PC-3 (cell line): ENCODE results near the gene ADAM23. TPM values are rescaled to one million over a fixed set of nuclear protein-coding genes. Genes with fewer than 3 reads are reported as not detected.
A peak's percentile ranks its signal among the peaks of the same experiment; 100 is the strongest.

Experiments
- ATAC-seq: fragments of 200-7000 bp; cut with Tn5 transposase; 2 replicates; pipeline ENCODE4 v1.9.1; 2020; ENCODE audit warnings: mild to moderate bottlenecking, moderate library complexity
- BruUV-seq: library from RNA; stranded (reverse); fragments of 400-500 nt; replicated peaks from 2 replicates; lab custom pipeline; 2021; lab: Mats Ljungman, UMichigan
- CTCF ChIA-PET: fragments of 300-600 bp; sonication (Branson Sonifier 250); formaldehyde crosslinking; loops from one replicate; lab custom pipeline; 2022; ENCODE audit warnings: antibody characterized with exemption; lab: Charles Lee
- POLR2A ChIA-PET: fragments of 300-600 bp; sonication (Branson Sonifier 250); formaldehyde crosslinking; loops from one replicate; lab custom pipeline; 2022; ENCODE audit warnings: antibody characterized with exemption; ENCODE audit not compliant: unreplicated experiment; lab: Charles Lee
- DNase-seq: peaks from one replicate; pipeline ENCODE4 v3.0.0-alpha.2; 2015
- H2AFZ ChIP-seq: fragments of 300-600 bp; sonication (generic); 2 replicates; pipeline ENCODE4 v1.6.0; 2016; ENCODE audit warnings: antibody characterized with exemption, low read length
- H3F3A ChIP-seq: fragments of 300-600 bp; sonication (generic); one replicate; pipeline ENCODE4 v1.6.0; 2017; ENCODE audit warnings: antibody characterized with exemption, low read length, control low read depth, mild to moderate bottlenecking; ENCODE audit not compliant: unreplicated experiment
- H3K27ac ChIP-seq: fragments of 300-600 bp; sonication (generic); 2 replicates; pipeline ENCODE4 v1.5.1; 2016; ENCODE audit warnings: mild to moderate bottlenecking, low read length
- H3K27me3 ChIP-seq: fragments of 300-600 bp; sonication (generic); 2 replicates; pipeline ENCODE4 v1.6.1; 2016; ENCODE audit warnings: low read length, mixed read lengths
- H3K36me3 ChIP-seq: fragments of 300-600 bp; sonication (generic); 2 replicates; pipeline ENCODE4 v1.6.1; 2016; ENCODE audit warnings: low read depth, mixed run types, low read length, mixed read lengths
- H3K4me1 ChIP-seq: fragments of 300-600 bp; sonication (generic); 2 replicates; pipeline ENCODE4 v1.5.1; 2016; ENCODE audit warnings: low read length; ENCODE audit not compliant: insufficient read depth
- H3K4me2 ChIP-seq: fragments of 300-600 bp; sonication (generic); 2 replicates; pipeline ENCODE4 v1.6.0; 2016; ENCODE audit warnings: low read length
- H3K4me3 ChIP-seq: fragments of 300-600 bp; sonication (generic); 2 replicates; pipeline ENCODE4 v1.5.1; 2016; ENCODE audit warnings: mild to moderate bottlenecking, low read length, mixed read lengths
- H3K79me2 ChIP-seq: fragments of 300-600 bp; sonication (generic); 2 replicates; pipeline ENCODE4 v1.6.1; 2017; ENCODE audit warnings: low read length, mixed read lengths
- H3K9ac ChIP-seq: fragments of 300-600 bp; sonication (generic); 2 replicates; pipeline ENCODE4 v1.6.0; 2016; ENCODE audit warnings: mild to moderate bottlenecking, low read length
- H3K9me2 ChIP-seq: fragments of 300-600 bp; sonication (generic); replicated peaks from 2 replicates; pipeline ENCODE4 v1.6.1; 2016; ENCODE audit warnings: mixed run types, low read length, mixed read lengths
- H3K9me3 ChIP-seq: fragments of 300-600 bp; sonication (generic); 2 replicates; pipeline ENCODE4 v1.6.1; 2016; ENCODE audit warnings: low read length, mixed read lengths
- H4K20me1 ChIP-seq: fragments of 300-600 bp; sonication (generic); 2 replicates; pipeline ENCODE4 v1.6.1; 2016; ENCODE audit warnings: low read length, mixed read lengths
- EZH2 ChIP-seq: fragments of 300-600 bp; sonication (generic); IDR thresholded peaks from one replicate; pipeline ENCODE4 v1.6.1; 2017; ENCODE audit warnings: antibody characterized with exemption, mild to moderate bottlenecking, low read length; ENCODE audit not compliant: unreplicated experiment
- EZH2phosphoT487 ChIP-seq: fragments of 300-600 bp; sonication (generic); IDR thresholded peaks from 2 replicates; pipeline ENCODE4 v1.6.1; 2018; ENCODE audit warnings: mild to moderate bottlenecking, antibody characterized with exemption, low read length, borderline replicate concordance
- intact Hi-C: fragments of 100-400 bp; cut with micrococcal nuclease; formaldehyde crosslinking; loops from 2 replicates; pipeline ENCODE4 v1.9.0; 2023
- total RNA-seq: library from RNA; depleted of rRNA; stranded (reverse); fragments of >200 nt; gene quantifications from 2 replicates; pipeline ENCODE4 v1.2.3, GENCODE V29; 2014
- TF ChIP-seq, protein P1 (sequence below): fragments of 300-600 bp; sonication (generic); conservative IDR thresholded peaks from 2 replicates; pipeline ENCODE4 v1.5.1; 2017; ENCODE audit warnings: antibody characterized with exemption, low read depth, mild to moderate bottlenecking, low read length

Gene ADAM23
- total RNA-seq, 1 experiment from 2014 or later: 0.22 TPM

DNA sequence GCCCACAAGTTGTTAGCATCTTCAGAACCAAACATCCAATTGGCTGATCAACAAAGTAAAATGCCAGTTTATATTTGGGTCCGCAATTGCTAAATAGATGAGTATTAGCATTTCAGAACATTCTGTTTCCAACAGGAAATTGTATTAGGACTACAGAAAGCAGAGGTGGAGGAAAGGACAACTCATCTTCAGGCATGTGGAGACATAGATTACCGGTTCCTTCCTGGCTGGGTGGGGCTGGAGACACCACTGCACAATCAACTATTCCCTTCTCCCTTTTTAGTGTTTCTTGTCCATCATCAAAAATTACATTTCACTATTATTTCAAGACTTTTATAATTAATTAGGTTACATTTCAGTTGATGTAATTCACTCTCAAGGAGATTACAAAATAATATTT lies 83.8 kb downstream of the ADAM23 start:
- no peak overlapping the region for H2AFZ ChIP-seq
- no peaks in the 10 kb centered on the region for H3F3A ChIP-seq
- ChIA-PET CTCF (no interaction called here), POLR2A (no interaction called here)
- intact Hi-C loops: no loop called here
- no peaks in the 10 kb centered on the region for H3K9me3 ChIP-seq
- TF ChIP-seq EZH2 (no peak), EZH2phosphoT487 (no peak)
- TF ChIP-seq, protein P1, sequence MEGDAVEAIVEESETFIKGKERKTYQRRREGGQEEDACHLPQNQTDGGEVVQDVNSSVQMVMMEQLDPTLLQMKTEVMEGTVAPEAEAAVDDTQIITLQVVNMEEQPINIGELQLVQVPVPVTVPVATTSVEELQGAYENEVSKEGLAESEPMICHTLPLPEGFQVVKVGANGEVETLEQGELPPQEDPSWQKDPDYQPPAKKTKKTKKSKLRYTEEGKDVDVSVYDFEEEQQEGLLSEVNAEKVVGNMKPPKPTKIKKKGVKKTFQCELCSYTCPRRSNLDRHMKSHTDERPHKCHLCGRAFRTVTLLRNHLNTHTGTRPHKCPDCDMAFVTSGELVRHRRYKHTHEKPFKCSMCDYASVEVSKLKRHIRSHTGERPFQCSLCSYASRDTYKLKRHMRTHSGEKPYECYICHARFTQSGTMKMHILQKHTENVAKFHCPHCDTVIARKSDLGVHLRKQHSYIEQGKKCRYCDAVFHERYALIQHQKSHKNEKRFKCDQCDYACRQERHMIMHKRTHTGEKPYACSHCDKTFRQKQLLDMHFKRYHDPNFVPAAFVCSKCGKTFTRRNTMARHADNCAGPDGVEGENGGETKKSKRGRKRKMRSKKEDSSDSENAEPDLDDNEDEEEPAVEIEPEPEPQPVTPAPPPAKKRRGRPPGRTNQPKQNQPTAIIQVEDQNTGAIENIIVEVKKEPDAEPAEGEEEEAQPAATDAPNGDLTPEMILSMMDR: no peak
- ATAC-seq (no peak), DNase-seq (no peak)
- H3K27me3 ChIP-seq: 0 out of 2 replicates have a peak, but pooled peaks cover 7% of the 10 kb centered on the region
- H3K4me2 ChIP-seq: no peak overlapping the region
- no peaks in the 10 kb centered on the region for H3K36me3 ChIP-seq
- no peak overlapping the region for H3K27ac ChIP-seq
- H3K4me3 ChIP-seq: no peak overlapping the region
- H3K9me2 ChIP-seq: no peaks in the 10 kb centered on the region
- no peaks in the 10 kb centered on the region for H4K20me1 ChIP-seq
- no TSS peak for BruUV-seq
- peaks cover 4% of the 10 kb centered on the region; the same call in 1 of the 2 replicates for H3K4me1 ChIP-seq
- H3K79me2 ChIP-seq: no peaks in the 10 kb centered on the region
- H3K9ac ChIP-seq: no peak overlapping the region

DNA sequence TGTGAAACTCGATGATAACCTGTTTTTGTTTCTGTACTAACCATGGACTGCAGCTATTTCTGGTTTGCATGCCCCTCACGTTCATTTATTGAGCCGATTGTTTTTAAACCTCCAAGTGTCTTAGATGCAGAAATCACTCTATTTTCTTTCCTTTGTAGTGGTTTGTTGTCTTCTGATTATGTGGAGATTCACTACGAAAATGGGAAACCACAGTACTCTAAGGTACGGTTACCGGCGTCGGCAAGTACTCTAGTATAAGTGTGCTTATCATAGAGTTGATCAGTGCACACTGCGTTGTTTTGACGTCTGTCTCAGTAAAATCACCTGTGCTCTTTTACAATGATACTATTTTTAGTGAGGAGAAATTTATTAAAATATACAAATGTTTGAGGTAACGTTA lies 87.4 kb downstream of the ADAM23 start:
- Histone ChIP-seq H4K20me1 (no peaks in the 10 kb centered on the region), H3K9ac (no peak overlapping the region), H3K27ac (no peak overlapping the region), H3K27me3 (no peaks in the 10 kb centered on the region; the same call in 1 of the 2 replicates), H2AFZ (peak overlapping the region; percentile 45; the same call in 1 of the 2 replicates), H3K9me3 (no peaks in the 10 kb centered on the region), H3K4me2 (peak overlapping the region; percentile 53), H3K4me1 (peaks cover 4% of the 10 kb centered on the region; the same call in 1 of the 2 replicates), H3K36me3 (no peaks in the 10 kb centered on the region), H3K79me2 (no peaks in the 10 kb centered on the region), H3F3A (no peaks in the 10 kb centered on the region), H3K9me2 (no peaks in the 10 kb centered on the region), H3K4me3 (peak overlapping the region; percentile 39; the same call in 1 of the 2 replicates)
- no peak for TF ChIP-seq EZH2phosphoT487
- TF ChIP-seq, protein P1: no peak
- no peak for TF ChIP-seq EZH2
- ChIA-PET CTCF (no interaction called here), POLR2A (no interaction called here)
- no peak for DNase-seq
- intact Hi-C loops: no loop called here
- ATAC-seq: no peak
- BruUV-seq: no TSS peak

DNA sequence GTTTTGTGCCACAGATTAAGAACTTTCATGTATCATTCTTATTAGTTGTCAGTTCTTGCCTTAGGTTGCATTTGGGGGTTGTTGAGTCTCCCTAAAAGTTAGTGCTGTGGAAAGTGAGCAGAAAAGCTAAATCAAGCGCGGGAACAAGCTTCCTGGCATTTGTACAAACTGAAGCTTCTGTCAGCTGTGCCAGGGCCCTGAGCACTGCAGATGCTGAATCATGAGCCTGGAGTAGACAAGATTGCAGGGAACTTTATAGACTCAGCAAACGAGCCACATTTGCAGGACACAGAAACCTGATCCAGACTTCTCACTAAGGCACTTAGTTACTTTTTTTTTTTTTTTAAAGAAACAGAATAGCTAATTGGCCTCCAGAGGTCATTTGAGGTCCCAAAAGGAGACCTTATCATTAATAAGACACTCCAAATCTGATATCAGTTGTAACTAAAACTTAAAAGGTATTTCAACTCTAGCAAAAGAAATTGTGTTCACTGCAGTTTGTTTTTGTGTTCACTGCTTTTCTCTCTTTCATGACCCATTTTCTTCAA lies 88.7 kb downstream of the ADAM23 start:
- Histone ChIP-seq H3K9ac (no peak overlapping the region), H3K4me3 (no peak overlapping the region), H3K9me2 (no peaks in the 10 kb centered on the region), H2AFZ (no peak overlapping the region), H3K27ac (no peak overlapping the region), H3K4me1 (peaks cover 4% of the 10 kb centered on the region; the same call in 1 of the 2 replicates), H3K36me3 (no peaks in the 10 kb centered on the region), H3K27me3 (no peaks in the 10 kb centered on the region; the same call in 1 of the 2 replicates), H4K20me1 (no peaks in the 10 kb centered on the region), H3K9me3 (no peaks in the 10 kb centered on the region), H3F3A (no peaks in the 10 kb centered on the region), H3K79me2 (no peaks in the 10 kb centered on the region), H3K4me2 (no peak overlapping the region)
- intact Hi-C loops: no loop called here
- no TSS peak for BruUV-seq
- POLR2A ChIA-PET: no interaction called here
- CTCF ChIA-PET: no interaction called here
- TF ChIP-seq EZH2phosphoT487 (no peak), EZH2 (no peak)
- TF ChIP-seq, protein P1: no peak
- peak; percentile 49; the same call in 1 of the 2 replicates for ATAC-seq
- no peak for DNase-seq
